ENCODE data around the gene DUOXA2.

Gene DUOXA2

GRCh38 chr15:45116006-45116481 is 1.9 kb downstream of the DUOXA2 start:
- H3K36me3 ChIP-seq (replicated peaks) = no peaks in the 10 kb centered on the region
- no peak for TF ChIP-seq CTCF (IDR thresholded peaks at IDR 0.05; ENCODE audit: low read depth, low read length, missing control alignments)
- no peak for DNase-seq
- peaks cover 63% of the 10 kb centered on the region for H3K27me3 ChIP-seq (replicated peaks)
- H3K27ac ChIP-seq = no peak overlapping the region
- no peak overlapping the region for H3K4me3 ChIP-seq (ENCODE audit: low read depth, low read length)
- in situ Hi-C loops (cut with HindIII; ENCODE audit: low pct_ligation_motif_present, low sequenced_read_pairs) = no loop called here

- Histone ChIP-seq H3K27me3 (replicated peaks) (peaks cover 58% of the 10 kb centered on the region), H3K4me3 (ENCODE audit: low read depth, low read length) (no peak overlapping the region), H3K36me3 (replicated peaks) (no peaks in the 10 kb centered on the region), H3K27ac (no peak overlapping the region)
- TF ChIP-seq CTCF (IDR thresholded peaks at IDR 0.05; ENCODE audit: low read depth, low read length, missing control alignments) = no peak
- in situ Hi-C loops (cut with HindIII; ENCODE audit: low pct_ligation_motif_present, low sequenced_read_pairs) = no loop called here
- DNase-seq = no peak
Observed at GRCh38 chr15:45116482-45117307, 2.6 kb downstream of the DUOXA2 start.

- no peak for TF ChIP-seq CTCF (IDR thresholded peaks at IDR 0.05; ENCODE audit: low read depth, low read length, missing control alignments)
- H3K27me3 ChIP-seq (replicated peaks) = peaks cover 51% of the 10 kb centered on the region
- no peaks in the 10 kb centered on the region for H3K36me3 ChIP-seq (replicated peaks)
- in situ Hi-C loops (cut with HindIII; ENCODE audit: low pct_ligation_motif_present, low sequenced_read_pairs) = no loop called here
- peak overlapping the region; percentile 5 for H3K4me3 ChIP-seq (ENCODE audit: low read depth, low read length)
- no peak for DNase-seq
- no peak overlapping the region for H3K27ac ChIP-seq
Observed at GRCh38 chr15:45117308-45118130, 3.4 kb downstream of the DUOXA2 start.

GRCh38 chr15:45118131-45118588 is 4.0 kb downstream of the DUOXA2 start:
- peak overlapping the region; percentile 5 for H3K4me3 ChIP-seq (ENCODE audit: low read depth, low read length)

GRCh38 chr15:45118996-45119395 is 4.9 kb downstream of the DUOXA2 start:
- TF ChIP-seq CTCF (IDR thresholded peaks at IDR 0.05; ENCODE audit: low read depth, low read length, missing control alignments) = no peak
- peaks cover 37% of the 10 kb centered on the region for H3K27me3 ChIP-seq (replicated peaks)
- H3K36me3 ChIP-seq (replicated peaks) = no peaks in the 10 kb centered on the region
- DNase-seq = no peak
- in situ Hi-C loops (cut with HindIII; ENCODE audit: low pct_ligation_motif_present, low sequenced_read_pairs) = no loop called here
- no peak overlapping the region for H3K4me3 ChIP-seq (ENCODE audit: low read depth, low read length)
- H3K27ac ChIP-seq = no peak overlapping the region

More at GRCh38 chr15:45118131-45118588, 4.0 kb downstream of the DUOXA2 start:
- in situ Hi-C loops (cut with HindIII; ENCODE audit: low pct_ligation_motif_present, low sequenced_read_pairs) = no loop called here
- peak; percentile 100 for TF ChIP-seq CTCF (IDR thresholded peaks at IDR 0.05; ENCODE audit: low read depth, low read length, missing control alignments)
- H3K27me3 ChIP-seq (replicated peaks) = peaks cover 45% of the 10 kb centered on the region
- peak; percentile 87 for DNase-seq
- no peaks in the 10 kb centered on the region for H3K36me3 ChIP-seq (replicated peaks)
- no peak overlapping the region for H3K27ac ChIP-seq

All from brain microvascular endothelial cell (primary cell).